Measurements from ENCODE around the gene C5.
A peak's percentile ranks its signal among the peaks of the same experiment; 100 is the strongest.

Gene C5

GRCh38 chr9:120941046-120941770 lies 108.9 kb downstream of the C5 start:
- DNase-seq (ENCODE audit: low spot score): no peak

- DNase-seq (ENCODE audit: low spot score): no peak
These were observed 109.5 kb downstream of the C5 start for GRCh38 chr9:120940573-120940972.

GRCh38 chr9:120938851-120939250 lies 111.2 kb downstream of the C5 start:
- no peak for DNase-seq (ENCODE audit: low spot score)

- DNase-seq (ENCODE audit: low spot score): no peak
These were observed 112.5 kb downstream of the C5 start for GRCh38 chr9:120937596-120937995.

- DNase-seq (ENCODE audit: low spot score): no peak
These were observed 112.9 kb downstream of the C5 start for GRCh38 chr9:120937127-120937526.

GRCh38 chr9:120936764-120937122 lies 113.3 kb downstream of the C5 start:
- no peak for DNase-seq (ENCODE audit: low spot score)

- DNase-seq (ENCODE audit: low spot score): peak; percentile 93
These were observed 113.9 kb downstream of the C5 start for GRCh38 chr9:120936011-120936763.

- peak; percentile 91 for DNase-seq (ENCODE audit: low spot score)
These were observed 114.7 kb downstream of the C5 start for GRCh38 chr9:120935383-120935857.

GRCh38 chr9:120934281-120934680 lies 115.8 kb downstream of the C5 start:
- no peak for DNase-seq (ENCODE audit: low spot score)

GRCh38 chr9:120933310-120934055 lies 116.6 kb downstream of the C5 start:
- no peak for DNase-seq (ENCODE audit: low spot score)

GRCh38 chr9:120932086-120932823 lies 117.8 kb downstream of the C5 start:
- peak; percentile 42 for DNase-seq (ENCODE audit: low spot score)

GRCh38 chr9:120931231-120932085 lies 118.6 kb downstream of the C5 start:
- DNase-seq (ENCODE audit: low spot score): peak; percentile 60

- DNase-seq (ENCODE audit: low spot score): peak; percentile 65
These were observed 120.8 kb downstream of the C5 start for GRCh38 chr9:120929229-120929791.

GRCh38 chr9:120928483-120929228 lies 121.4 kb downstream of the C5 start:
- peak; percentile 82 for DNase-seq (ENCODE audit: low spot score)

- no peak for DNase-seq (ENCODE audit: low spot score)
These were observed 122.0 kb downstream of the C5 start for GRCh38 chr9:120928015-120928482.

GRCh38 chr9:120927269-120928014 lies 122.6 kb downstream of the C5 start:
- no peak for DNase-seq (ENCODE audit: low spot score)

- DNase-seq (ENCODE audit: low spot score): no peak
These were observed 123.6 kb downstream of the C5 start, which contains the start of gene TRAF1 for GRCh38 chr9:120926397-120926928. Gene TRAF1 (minus strand): TSS chr9:120926796. CDS start chr9:120926075, 721 bp downstream.

- no peak for DNase-seq (ENCODE audit: low spot score)
These were observed 124.3 kb downstream of the C5 start for GRCh38 chr9:120925535-120926396.
